Measurements from ENCODE around the gene HIF3A. TPM values are rescaled to one million over a fixed set of nuclear protein-coding genes. Genes with fewer than 3 reads are reported as not detected.

Gene HIF3A
- total and polyA plus RNA-seq, 2 experiments from 2014 or later: 122 to 163 TPM

DNA sequence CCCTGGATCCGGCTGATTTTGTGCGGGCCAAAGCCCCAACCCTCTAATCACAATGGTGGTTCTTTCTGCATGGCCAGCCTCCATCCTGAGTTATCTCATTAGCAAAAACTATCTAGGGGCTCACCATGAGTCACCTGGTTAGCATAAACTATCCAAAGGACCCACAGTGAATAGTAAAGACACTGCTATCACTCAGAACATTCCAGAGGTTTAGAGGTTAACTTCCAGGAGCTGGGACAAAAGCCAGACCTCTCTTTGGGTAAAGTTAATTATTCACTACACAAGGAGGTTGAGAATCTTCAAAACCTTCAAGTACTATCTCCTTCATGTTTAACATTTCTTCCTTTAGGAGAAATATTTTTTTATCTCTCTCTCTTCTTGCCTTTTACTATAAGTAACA is 31.2 kb downstream of the HIF3A start:
- Histone ChIP-seq H3K4me3 (no peak overlapping the region), H3K9me3 (ENCODE audit: low read depth) (no peaks in the 10 kb centered on the region), H3K36me3 (peaks cover 57% of the 10 kb centered on the region), H3K4me1 (ENCODE audit: low read depth) (no peaks in the 10 kb centered on the region), H3K27me3 (no peaks in the 10 kb centered on the region), H3K27ac (peak overlapping the region; percentile 58)
- no peak for DNase-seq (ENCODE audit: low read depth in 1 of 2, low spot score in 1 of 2)
- TF ChIP-seq, protein P1, sequence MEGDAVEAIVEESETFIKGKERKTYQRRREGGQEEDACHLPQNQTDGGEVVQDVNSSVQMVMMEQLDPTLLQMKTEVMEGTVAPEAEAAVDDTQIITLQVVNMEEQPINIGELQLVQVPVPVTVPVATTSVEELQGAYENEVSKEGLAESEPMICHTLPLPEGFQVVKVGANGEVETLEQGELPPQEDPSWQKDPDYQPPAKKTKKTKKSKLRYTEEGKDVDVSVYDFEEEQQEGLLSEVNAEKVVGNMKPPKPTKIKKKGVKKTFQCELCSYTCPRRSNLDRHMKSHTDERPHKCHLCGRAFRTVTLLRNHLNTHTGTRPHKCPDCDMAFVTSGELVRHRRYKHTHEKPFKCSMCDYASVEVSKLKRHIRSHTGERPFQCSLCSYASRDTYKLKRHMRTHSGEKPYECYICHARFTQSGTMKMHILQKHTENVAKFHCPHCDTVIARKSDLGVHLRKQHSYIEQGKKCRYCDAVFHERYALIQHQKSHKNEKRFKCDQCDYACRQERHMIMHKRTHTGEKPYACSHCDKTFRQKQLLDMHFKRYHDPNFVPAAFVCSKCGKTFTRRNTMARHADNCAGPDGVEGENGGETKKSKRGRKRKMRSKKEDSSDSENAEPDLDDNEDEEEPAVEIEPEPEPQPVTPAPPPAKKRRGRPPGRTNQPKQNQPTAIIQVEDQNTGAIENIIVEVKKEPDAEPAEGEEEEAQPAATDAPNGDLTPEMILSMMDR (IDR thresholded peaks at IDR 0.05; ENCODE audit: low read depth, low read length): no peak

- H3K36me3 ChIP-seq: peaks cover 39% of the 10 kb centered on the region
Measured at GRCh38 chr19:46330319-46330918, 33.6 kb downstream of the HIF3A start.

DNA sequence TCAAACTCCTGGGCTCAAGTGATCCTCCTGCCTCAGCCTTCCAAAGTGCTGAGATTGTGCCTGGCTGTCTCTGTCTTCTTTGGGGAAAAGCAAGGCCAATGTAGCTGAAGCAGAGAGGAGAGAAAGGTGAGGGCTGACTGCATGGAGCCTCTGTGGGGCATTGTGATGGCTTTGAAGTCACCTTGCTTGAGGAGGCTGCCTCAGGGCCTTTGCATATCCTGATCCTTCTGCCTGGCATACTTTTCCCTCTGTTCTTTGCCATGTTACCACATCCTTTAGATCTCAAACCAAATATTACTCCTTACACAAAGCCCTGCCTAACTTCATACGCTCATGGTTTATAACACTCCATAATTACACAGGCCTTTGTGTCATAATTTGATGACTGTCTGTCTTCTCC is 40.6 kb downstream of the HIF3A start:
- no peak for DNase-seq (ENCODE audit: low read depth in 1 of 2, low spot score in 1 of 2)
- TF ChIP-seq, protein P1 (IDR thresholded peaks at IDR 0.05; ENCODE audit: low read depth, low read length): no peak

More at GRCh38 chr19:46330319-46330918, 33.6 kb downstream of the HIF3A start:
- Histone ChIP-seq H3K27me3 (no peaks in the 10 kb centered on the region), H3K4me3 (no peak overlapping the region), H3K27ac (no peak overlapping the region), H3K9me3 (ENCODE audit: low read depth) (no peaks in the 10 kb centered on the region), H3K4me1 (ENCODE audit: low read depth) (no peaks in the 10 kb centered on the region)
- no peak for DNase-seq (ENCODE audit: low read depth in 1 of 2, low spot score in 1 of 2)
- TF ChIP-seq, protein P1 (IDR thresholded peaks at IDR 0.05; ENCODE audit: low read depth, low read length): no peak

DNA sequence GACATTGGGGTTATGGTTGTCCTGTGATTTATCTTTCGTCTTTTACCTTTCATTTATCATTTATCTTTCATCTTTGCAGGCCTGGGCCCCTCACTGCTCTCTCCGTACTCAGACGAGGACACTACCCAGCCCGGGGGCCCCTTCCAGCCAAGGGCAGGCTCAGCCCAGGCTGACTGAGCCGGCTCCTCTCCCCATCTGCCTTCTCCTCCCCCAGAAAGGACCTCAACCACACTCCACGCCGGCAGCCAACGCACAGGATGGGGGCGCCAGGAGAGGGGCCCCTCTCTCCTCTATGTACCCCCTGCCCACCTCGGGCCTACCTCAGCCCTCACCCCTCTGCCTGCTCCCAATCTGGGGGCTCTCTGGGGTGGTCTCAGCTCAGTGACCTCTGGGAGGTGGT is 42.6 kb downstream of the HIF3A start:
- no peak for DNase-seq (ENCODE audit: low read depth in 1 of 2, low spot score in 1 of 2)
- no peak overlapping the region for H3K4me3 ChIP-seq
- H3K27ac ChIP-seq: peak overlapping the region; percentile 58
- H3K36me3 ChIP-seq: peaks cover 21% of the 10 kb centered on the region
- peaks cover 10% of the 10 kb centered on the region for H3K4me1 ChIP-seq (ENCODE audit: low read depth)
- H3K9me3 ChIP-seq (ENCODE audit: low read depth): no peaks in the 10 kb centered on the region
- TF ChIP-seq, protein P1 (IDR thresholded peaks at IDR 0.05; ENCODE audit: low read depth, low read length): no peak
- H3K27me3 ChIP-seq: no peaks in the 10 kb centered on the region

More for the DNA sequence above, 40.6 kb downstream of the HIF3A start:
- Histone ChIP-seq H3K27ac (no peak overlapping the region), H3K9me3 (ENCODE audit: low read depth) (no peaks in the 10 kb centered on the region), H3K27me3 (no peaks in the 10 kb centered on the region), H3K36me3 (peaks cover 24% of the 10 kb centered on the region), H3K4me1 (ENCODE audit: low read depth) (peaks cover 10% of the 10 kb centered on the region), H3K4me3 (no peak overlapping the region)

DNA sequence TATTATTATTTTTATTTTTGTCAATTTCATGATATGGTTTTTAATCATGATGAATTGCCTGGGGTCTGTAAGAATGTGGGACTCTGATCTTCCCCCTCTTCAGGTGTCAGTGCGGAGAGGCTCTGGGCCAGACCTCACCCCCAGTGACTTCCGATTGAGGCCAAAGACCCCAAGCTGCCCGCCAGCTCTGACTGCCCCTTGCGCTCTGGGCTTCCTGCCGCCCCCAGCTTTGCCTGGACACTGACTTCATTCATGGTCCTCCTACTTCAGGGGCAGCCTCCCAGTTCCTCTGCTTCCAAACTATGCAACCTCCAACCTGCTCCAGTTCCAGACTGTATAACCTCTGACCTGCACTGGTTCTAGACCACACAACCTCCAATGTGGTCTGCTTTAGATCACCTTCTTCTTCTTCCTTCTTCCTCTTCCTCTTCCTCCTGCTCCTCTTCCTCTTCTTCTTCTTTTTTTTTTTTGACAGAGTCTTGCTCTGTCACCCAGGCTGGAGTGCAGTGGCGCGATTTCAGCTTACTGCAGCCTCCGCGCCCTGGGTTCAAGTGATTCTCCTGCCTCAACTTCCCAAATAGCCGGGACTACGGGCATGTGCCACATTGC is 43.3 kb downstream of the HIF3A start:
- TF ChIP-seq, protein P1 (IDR thresholded peaks at IDR 0.05; ENCODE audit: low read depth, low read length): no peak
- Histone ChIP-seq H3K36me3 (peaks cover 21% of the 10 kb centered on the region), H3K4me3 (no peak overlapping the region)

More for the DNA sequence above, 43.3 kb downstream of the HIF3A start:
- Histone ChIP-seq H3K27ac (no peak overlapping the region), H3K4me1 (ENCODE audit: low read depth) (peaks cover 10% of the 10 kb centered on the region), H3K9me3 (ENCODE audit: low read depth) (no peaks in the 10 kb centered on the region), H3K27me3 (no peaks in the 10 kb centered on the region)
- DNase-seq (ENCODE audit: low read depth in 1 of 2, low spot score in 1 of 2): no peak

Data from cardiac muscle cell (in vitro differentiated cells and primary cell).